Activated gamma-delta T cell treated with anti-CD3 and anti-CD28 coated beads, Interleukin-2, amount 50 U/mL, for 16 hours (primary cell): ENCODE results near the gene C19orf12.

Experiments used
- DNase-seq: peaks from one replicate; pipeline ENCODE4 v3.0.0-alpha.2; 2020; ENCODE audit warnings: low read depth

C19orf12 gene

DNA sequence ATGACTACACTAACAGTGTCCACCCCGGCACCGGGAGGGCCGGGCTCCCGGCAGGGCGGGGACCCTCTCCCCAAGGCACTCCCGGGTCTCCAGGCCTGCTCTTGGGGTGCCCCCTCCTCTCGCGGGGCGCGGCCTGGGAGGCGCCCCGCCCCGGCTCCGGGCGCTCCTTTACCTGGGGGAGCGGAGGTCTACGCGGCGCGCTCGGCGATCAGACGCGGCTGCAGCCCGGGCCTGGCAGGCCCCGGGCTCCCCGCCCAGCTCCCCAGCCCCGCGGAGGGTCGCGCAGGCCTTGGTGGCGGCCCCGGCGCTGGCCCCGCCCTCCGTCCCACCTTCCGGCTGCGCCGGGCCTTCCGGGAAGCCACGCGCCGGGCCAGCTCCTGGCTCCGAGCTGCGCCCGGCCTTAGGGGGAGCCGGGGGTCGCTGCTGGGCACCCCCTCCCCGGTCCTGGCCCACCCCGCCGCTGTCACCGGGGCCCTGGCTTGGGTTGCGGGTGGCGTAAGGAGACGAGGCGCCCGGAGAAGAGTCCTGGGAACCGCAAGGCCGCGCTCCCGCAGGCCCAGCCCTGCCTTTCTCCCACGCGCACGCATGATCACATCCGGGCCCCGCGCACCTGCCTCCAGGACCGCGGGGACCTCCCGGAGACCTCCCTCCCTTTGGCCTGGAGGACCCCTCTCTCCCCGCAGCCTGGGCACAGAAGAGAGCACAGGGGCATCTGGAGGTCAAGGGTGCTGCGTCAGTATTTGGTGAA is at the start of gene C19orf12:
TSS of gene C19orf12 (minus strand) at position 309 of the 748 bp plus-strand sequence. CDS start 6,848 bp downstream, outside the sequence.
- DNase-seq = peak; percentile 33

- no peak for DNase-seq
Measured at GRCh38 chr19:29764361-29764760, 49.3 kb upstream of the C19orf12 start.

- DNase-seq = no peak
Measured at GRCh38 chr19:29763196-29763595, 48.1 kb upstream of the C19orf12 start.

DNA sequence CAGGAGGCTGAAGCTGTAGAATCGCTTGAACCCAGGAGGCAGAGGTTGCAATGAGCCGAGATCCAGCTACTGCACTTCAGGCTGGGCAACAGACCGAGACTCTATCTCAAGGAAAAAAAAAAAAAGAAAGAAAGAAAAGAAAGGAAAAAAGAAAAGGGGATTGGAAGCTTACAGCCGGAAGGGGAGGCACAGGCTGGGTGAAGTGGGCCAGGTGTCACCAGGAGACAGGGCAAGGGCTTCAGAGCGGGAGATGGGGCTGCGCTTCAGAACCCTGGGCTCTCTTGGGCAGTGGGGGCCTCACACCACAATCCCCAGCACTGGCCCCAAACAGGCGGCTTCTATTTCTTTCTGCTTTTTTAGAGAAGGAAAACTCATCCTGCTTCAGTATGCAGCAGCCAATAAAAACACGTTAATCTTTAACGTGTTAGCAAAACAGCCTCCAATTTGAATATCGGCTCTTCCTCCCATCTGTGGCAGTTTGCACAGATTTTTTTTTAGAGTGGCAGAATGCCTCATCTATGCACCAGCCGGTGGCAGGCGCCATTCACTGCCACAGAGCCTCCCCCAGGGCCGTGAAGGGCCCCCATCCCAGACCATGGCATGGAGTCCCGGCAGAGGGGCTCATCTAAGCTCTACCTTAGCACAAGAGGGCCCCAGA is 46.6 kb upstream of the C19orf12 start:
- DNase-seq = no peak

- no peak for DNase-seq
Measured at GRCh38 chr19:29760752-29761502, 45.9 kb upstream of the C19orf12 start.

DNA sequence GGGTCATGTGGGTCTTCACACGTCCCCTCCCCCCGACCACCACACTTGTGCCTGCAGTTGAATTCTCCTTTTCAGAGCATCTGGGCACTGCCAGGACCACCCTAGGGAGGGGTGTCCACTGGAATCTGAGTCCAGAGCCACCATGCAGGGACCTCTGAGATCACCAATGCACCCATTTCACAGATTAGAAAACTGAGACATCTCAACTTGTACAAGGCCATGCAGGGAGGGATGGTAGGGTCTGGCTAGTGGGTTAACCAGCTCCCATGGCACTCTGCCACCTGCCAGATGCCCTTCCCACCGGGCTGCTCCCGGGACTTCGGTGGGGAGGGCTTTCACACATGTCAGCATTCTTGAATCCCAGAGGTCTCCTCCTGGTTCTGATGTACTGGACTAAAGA is 44.3 kb upstream of the C19orf12 start:
- DNase-seq = no peak

DNA sequence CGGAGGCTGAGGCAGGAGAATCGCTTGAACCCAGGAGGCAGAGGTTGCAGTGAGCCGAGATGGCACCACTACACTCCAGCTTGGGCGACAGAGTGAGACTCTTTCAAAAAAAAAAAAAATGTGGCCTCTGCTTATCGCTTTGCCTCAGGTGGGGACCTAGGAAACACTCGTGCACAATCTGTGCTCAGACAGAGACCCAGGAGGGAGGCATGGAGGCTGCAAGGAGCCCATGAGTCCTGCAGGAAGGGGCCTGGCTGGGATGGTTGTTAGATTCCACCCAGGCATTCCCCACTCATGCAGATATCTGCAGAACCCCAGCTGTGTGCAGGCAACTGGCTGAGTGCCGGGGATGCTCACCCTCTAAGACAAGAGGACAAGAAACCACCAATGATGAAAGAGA is 43.8 kb upstream of the C19orf12 start:
- DNase-seq = no peak

- DNase-seq = no peak
Measured at GRCh38 chr19:29757551-29757950, 42.5 kb upstream of the C19orf12 start.

DNA sequence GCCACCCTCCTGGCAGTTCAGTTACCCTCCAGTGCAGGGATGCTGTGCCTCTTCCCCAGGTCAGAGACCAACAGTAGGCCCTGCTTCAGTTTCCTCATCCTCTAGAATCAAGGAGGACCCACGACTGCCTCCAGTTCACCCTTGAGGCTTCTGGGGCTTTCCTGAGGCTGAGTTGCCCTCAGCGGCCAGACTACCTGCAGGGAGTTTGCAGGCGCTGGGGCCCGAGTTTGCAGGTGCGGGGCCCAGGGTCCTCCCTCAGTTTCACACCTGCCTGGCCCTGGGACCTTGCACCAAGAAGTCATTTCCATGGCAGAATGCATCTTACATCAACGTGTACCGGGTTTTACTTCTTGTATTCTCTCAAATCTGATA is 38.9 kb upstream of the C19orf12 start:
- DNase-seq = no peak

- no peak for DNase-seq
Measured at GRCh38 chr19:29753190-29753933, 38.3 kb upstream of the C19orf12 start.

DNA sequence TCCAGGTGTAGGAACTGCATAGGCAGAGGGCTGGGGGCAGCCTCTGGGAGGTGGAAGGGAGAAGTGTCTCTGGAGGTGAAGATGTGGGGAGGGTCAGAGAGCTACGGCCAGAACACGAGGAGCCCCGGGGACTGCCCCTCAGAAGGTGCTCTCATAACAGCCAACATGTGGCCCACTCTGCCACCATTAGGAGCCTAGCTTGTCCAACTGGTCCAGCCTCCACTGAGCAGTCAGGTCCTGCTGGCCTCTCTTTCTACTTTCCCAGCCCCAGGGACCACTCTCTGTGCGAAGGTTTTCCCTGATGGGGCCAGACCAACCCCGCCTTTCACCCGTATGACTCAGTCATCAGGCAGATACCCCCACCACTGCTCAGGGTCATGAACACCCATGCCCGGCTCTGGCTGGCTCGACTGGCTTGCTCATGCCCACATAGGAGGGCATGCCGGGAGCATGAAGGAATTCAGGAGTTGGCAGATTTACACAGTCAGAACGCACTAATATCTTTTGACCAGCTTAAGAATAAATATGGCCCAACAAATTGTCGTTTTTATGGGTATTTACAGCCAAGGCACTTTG is 37.5 kb upstream of the C19orf12 start:
- DNase-seq = no peak

- no peak for DNase-seq
Measured at GRCh38 chr19:29751932-29752331, 36.9 kb upstream of the C19orf12 start.

DNA sequence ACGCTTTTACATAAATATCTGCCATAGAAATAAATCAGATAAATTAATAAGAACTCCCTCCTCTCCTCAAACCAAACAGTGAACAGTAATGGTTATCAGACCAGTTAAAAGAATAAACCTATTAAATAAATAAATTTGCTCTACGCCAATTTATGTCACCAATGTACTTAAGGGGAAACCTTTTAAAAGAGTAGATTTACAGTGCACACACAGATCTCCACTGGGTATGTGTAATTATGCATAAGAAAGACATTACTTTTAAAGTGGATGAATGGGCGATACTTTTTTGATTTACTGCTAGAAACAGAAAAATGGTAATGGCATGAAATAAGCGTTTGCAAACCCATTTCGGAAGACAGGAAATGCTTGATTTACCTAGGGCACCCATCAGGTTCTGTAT is 34.9 kb upstream of the C19orf12 start:
- DNase-seq = no peak

GRCh38 chr19:29748996-29749849 is 34.2 kb upstream of the C19orf12 start:
- no peak for DNase-seq

GRCh38 chr19:29745253-29745652 is 30.2 kb upstream of the C19orf12 start:
- no peak for DNase-seq

DNA sequence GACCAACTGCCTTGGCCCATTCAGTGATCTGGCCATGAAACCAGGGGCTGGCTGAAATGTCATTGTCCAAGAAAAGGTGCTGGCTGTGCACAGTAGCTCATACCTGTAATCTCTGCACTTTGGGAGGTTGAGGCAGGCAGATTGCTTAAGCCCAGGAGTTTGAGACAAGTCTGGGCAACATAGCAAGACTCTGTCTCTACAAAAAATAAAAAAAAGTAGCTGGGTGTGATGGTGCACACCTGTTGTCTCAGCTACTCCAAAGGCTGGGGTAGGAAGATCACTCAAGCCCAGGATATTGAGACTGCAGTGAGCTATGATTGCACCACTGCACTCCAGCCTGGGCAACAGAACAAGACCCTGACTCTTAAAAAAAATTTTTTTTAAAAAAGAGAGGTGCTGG is 28.6 kb upstream of the C19orf12 start:
- no peak for DNase-seq

DNA sequence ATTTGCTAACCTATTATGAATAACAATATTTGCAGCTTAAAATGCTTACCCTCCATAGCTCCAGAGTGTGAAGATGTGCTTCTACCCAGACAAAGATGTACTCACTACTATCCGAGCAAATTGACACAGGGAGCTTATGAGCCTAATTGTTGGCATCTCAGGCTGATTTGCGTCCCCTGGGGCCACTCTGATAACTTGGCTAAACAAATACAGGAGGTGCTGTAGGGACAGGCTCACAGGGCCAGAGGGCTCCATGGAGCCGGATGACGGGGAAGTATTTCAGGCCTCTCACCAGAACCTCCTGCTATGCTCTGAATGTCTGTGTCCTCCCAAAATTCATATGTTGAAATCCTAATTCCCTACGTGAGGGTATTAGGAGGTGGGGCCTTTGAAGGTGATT is 26.7 kb upstream of the C19orf12 start:
- DNase-seq = no peak

DNA sequence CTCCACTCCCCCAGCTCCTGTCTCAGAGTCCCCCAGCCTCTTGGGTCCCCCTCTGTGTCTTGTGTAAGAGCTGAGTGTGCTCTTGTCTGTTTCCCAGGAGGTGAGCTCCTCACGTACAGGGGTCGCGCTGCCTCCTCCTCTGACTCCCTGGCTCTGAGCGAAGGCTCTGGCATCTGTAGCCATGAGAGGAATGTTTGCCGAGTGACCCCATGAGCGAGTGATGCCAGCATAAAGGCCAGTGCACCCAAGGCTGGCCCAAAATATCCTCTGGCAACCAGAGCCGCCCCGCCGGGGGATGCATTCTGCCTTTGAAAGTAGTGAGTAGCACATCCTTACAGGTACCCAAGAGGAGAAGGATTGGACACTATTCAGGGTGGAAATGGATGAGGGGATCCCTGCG is 26.2 kb upstream of the C19orf12 start:
- no peak for DNase-seq

DNA sequence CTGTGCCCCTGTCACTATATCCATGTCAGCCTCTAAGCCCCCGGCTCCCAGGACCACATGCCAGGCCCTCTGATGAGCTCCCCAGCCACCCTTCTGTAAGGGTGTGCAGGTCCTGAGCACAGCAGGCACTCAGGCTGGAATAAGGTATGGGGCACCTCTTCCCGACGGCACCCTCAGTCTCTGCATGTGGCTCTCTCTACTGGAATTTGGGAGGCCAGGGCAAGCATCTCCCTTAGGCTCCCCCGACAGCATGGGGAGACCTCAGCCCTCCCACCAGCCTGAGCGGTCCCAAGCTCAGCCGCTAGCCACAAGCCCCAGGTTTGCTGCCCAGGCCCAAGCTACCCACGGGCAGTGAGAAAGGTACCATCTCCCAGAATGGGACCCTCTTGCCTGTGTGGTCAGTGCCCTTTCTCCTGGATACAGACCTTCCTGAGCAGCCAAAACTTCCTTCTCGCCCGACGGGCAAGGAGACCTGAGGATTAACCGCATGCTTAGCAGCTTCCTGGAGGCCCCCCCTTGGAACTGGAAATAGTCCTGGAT is 22.5 kb upstream of the C19orf12 start:
- DNase-seq = no peak

DNA sequence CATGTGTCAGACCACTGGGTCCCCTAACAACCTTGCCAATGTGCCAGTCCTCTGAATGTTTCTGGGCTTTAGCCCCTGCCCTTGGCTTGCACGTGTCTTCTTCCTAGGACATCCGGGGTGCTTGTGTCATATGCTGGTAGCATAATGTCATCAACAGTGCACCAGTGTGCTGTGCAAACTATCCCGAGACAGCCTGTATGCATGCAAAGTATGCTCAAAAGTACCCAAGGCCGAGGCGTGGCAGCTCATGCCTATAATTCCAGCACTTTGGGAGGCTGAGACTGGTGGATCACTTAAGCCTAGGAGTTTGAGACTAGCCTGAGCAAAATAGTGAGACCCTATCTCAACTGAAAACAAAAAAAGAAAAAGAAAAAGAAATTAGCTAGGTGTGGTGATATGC is 20.8 kb upstream of the C19orf12 start:
- DNase-seq = no peak

DNA sequence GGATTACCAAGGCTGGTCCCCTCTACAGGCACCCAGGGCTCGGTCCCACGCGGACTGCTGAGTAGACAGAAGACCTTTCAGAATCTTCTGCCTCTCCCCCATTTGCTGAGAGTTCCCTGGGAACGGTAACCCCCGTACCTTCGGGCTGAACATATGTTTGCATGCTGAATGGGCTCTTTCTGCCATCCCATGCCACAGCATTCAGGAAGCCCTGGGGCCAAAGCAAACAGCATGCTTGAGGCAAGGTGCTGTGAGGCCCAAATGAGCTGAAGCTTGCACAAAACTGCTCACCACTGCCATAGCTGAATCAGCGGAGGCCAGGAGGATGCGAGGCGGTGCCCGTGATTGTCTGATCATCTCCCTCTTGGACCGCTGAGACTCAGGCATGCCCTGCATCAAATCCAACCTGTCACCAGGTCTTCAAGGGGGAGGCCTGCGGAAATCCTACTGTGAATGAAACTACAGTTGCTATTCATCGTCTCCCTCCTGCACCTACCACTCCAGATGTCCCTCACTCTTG is 16.3 kb upstream of the C19orf12 start:
- DNase-seq = no peak
